ENCODE data around the gene TRAM2. TPM values are rescaled to one million over a fixed set of nuclear protein-coding genes. Genes with fewer than 3 reads are reported as not detected.

Gene TRAM2
- total RNA-seq, 1 experiment from 2014 or later, result 12.8 TPM

- no TSS peak for BruUV-seq (replicated peaks)
- intact Hi-C loops (cut with micrococcal nuclease; ENCODE audit: unreplicated experiment), result no loop called here
- DNase-seq, result no peak
- Mint-ChIP-seq H3K9me3 (ENCODE audit: low read depth, unreplicated experiment) (no peaks in the 10 kb centered on the region), H3K4me1 (ENCODE audit: low read depth, unreplicated experiment) (peaks cover 29% of the 10 kb centered on the region), H3K4me3 (ENCODE audit: low read depth, unreplicated experiment) (no peak overlapping the region), H3K27ac (ENCODE audit: unreplicated experiment) (no peak overlapping the region), H3K27me3 (ENCODE audit: unreplicated experiment) (no peaks in the 10 kb centered on the region), H3K36me3 (ENCODE audit: insufficient read depth, unreplicated experiment) (peaks cover 4% of the 10 kb centered on the region)
- TF ChIP-seq, protein P1, sequence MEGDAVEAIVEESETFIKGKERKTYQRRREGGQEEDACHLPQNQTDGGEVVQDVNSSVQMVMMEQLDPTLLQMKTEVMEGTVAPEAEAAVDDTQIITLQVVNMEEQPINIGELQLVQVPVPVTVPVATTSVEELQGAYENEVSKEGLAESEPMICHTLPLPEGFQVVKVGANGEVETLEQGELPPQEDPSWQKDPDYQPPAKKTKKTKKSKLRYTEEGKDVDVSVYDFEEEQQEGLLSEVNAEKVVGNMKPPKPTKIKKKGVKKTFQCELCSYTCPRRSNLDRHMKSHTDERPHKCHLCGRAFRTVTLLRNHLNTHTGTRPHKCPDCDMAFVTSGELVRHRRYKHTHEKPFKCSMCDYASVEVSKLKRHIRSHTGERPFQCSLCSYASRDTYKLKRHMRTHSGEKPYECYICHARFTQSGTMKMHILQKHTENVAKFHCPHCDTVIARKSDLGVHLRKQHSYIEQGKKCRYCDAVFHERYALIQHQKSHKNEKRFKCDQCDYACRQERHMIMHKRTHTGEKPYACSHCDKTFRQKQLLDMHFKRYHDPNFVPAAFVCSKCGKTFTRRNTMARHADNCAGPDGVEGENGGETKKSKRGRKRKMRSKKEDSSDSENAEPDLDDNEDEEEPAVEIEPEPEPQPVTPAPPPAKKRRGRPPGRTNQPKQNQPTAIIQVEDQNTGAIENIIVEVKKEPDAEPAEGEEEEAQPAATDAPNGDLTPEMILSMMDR (IDR thresholded peaks at IDR 0.05; ENCODE audit: unreplicated experiment), result no peak
- CTCF ChIA-PET, result no interaction called here
These were observed 54.2 kb downstream of the TRAM2 start for GRCh38 chr6:52522655-52523054.

DNA sequence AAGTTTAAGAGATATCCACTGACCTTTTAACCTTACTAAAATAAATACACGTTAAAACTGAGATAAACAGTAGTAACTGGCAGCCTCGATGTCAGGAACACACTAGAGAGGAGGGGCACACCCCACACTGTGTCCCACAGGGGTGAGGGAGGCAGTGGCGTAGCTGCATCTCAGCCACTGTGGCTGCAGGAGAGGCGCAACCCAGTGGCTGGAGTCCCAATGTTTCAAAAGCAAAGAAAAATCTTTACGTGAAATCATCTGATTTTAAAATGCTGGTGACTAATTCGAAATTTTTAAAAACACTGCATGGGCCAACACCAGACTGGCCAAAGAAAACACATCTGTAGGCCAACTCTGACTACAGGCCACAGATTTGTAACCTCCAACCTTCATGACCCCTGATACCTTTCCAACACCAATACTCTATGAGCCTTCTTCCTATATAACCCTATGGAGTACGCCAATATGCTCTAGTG lies 54.7 kb downstream of the TRAM2 start:
- Mint-ChIP-seq H3K36me3 (ENCODE audit: insufficient read depth, unreplicated experiment) (peaks cover 4% of the 10 kb centered on the region), H3K27ac (ENCODE audit: unreplicated experiment) (no peak overlapping the region), H3K9me3 (ENCODE audit: low read depth, unreplicated experiment) (no peaks in the 10 kb centered on the region), H3K4me3 (ENCODE audit: low read depth, unreplicated experiment) (no peak overlapping the region), H3K27me3 (ENCODE audit: unreplicated experiment) (no peaks in the 10 kb centered on the region), H3K4me1 (ENCODE audit: low read depth, unreplicated experiment) (peaks cover 32% of the 10 kb centered on the region)
- TF ChIP-seq, protein P1 (IDR thresholded peaks at IDR 0.05; ENCODE audit: unreplicated experiment), result no peak
- intact Hi-C loops (cut with micrococcal nuclease; ENCODE audit: unreplicated experiment), result no loop called here
- CTCF ChIA-PET, result no interaction called here
- no peak for DNase-seq
- BruUV-seq (replicated peaks), result no TSS peak

DNA sequence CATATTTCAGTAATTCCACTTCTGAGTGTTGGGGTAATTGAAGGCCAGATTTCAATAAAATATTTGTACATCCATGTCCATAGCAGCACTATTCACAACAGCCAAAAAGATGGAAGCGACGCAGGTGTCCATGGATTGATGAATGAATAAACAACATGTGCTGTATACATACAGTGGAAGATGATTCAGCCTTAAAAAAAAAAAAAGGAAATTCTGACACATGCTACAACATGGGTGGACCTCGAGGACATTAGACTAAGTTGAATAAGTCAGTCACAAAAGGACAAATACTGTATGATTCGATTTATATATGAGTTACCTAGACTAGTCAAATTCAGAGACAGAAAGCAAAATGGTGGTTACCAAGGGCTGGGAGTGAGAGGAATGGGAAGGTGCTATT lies 57.2 kb downstream of the TRAM2 start:
- Mint-ChIP-seq H3K9me3 (ENCODE audit: low read depth, unreplicated experiment) (no peaks in the 10 kb centered on the region), H3K36me3 (ENCODE audit: insufficient read depth, unreplicated experiment) (peaks cover 4% of the 10 kb centered on the region), H3K4me3 (ENCODE audit: low read depth, unreplicated experiment) (no peak overlapping the region), H3K27me3 (ENCODE audit: unreplicated experiment) (no peaks in the 10 kb centered on the region), H3K27ac (ENCODE audit: unreplicated experiment) (no peak overlapping the region), H3K4me1 (ENCODE audit: low read depth, unreplicated experiment) (peaks cover 43% of the 10 kb centered on the region)
- TF ChIP-seq, protein P1 (IDR thresholded peaks at IDR 0.05; ENCODE audit: unreplicated experiment), result no peak
- no TSS peak for BruUV-seq (replicated peaks)
- CTCF ChIA-PET, result no interaction called here
- DNase-seq, result no peak
- intact Hi-C loops (cut with micrococcal nuclease; ENCODE audit: unreplicated experiment), result loop anchor here (10.0 kb wide), 1 partner anchor 145 kb away; no protein-coding TSS in a partner anchor

- H3K9me3 Mint-ChIP-seq (ENCODE audit: low read depth, unreplicated experiment), result no peaks in the 10 kb centered on the region
- peaks cover 4% of the 10 kb centered on the region for H3K36me3 Mint-ChIP-seq (ENCODE audit: insufficient read depth, unreplicated experiment)
- peaks cover 55% of the 10 kb centered on the region for H3K4me1 Mint-ChIP-seq (ENCODE audit: low read depth, unreplicated experiment)
- TF ChIP-seq, protein P1 (IDR thresholded peaks at IDR 0.05; ENCODE audit: unreplicated experiment), result no peak
- CTCF ChIA-PET, result no interaction called here
- DNase-seq, result no peak
- intact Hi-C loops (cut with micrococcal nuclease; ENCODE audit: unreplicated experiment), result loop anchor here (10.0 kb wide), 1 partner anchor 146 kb away; no protein-coding TSS in a partner anchor
- no peaks in the 10 kb centered on the region for H3K27me3 Mint-ChIP-seq (ENCODE audit: unreplicated experiment)
- BruUV-seq (replicated peaks), result no TSS peak
- H3K27ac Mint-ChIP-seq (ENCODE audit: unreplicated experiment), result peak overlapping the region; percentile 78
- H3K4me3 Mint-ChIP-seq (ENCODE audit: low read depth, unreplicated experiment), result no peak overlapping the region
These were observed 58.4 kb downstream of the TRAM2 start for GRCh38 chr6:52518279-52518945.

Data from Calu3 (cell line).